Panc1 (cell line): ENCODE results near the gene CLEC9A. TPM values are rescaled to one million over a fixed set of nuclear protein-coding genes. Genes with fewer than 3 reads are reported as not detected.

Experiments
- ATAC-seq: fragments of 200-7000 bp; cut with Tn5 transposase; 2 replicates; pipeline ENCODE4 v1.9.1; 2020; ENCODE audit warnings: mild to moderate bottlenecking, moderate library complexity
- BruUV-seq: library from RNA; stranded (reverse); fragments of 400-500 nt; replicated peaks from 2 replicates; lab custom pipeline; 2021; lab: Mats Ljungman, UMichigan
- CTCF ChIA-PET: fragments of 300-600 bp; sonication (Branson Sonifier 250); formaldehyde crosslinking; loops from one replicate; lab custom pipeline; 2022; ENCODE audit warnings: antibody characterized with exemption; lab: Charles Lee
- POLR2A ChIA-PET: fragments of 300-600 bp; sonication (Branson Sonifier 250); formaldehyde crosslinking; loops from one replicate; lab custom pipeline; 2022; ENCODE audit warnings: antibody characterized with exemption; lab: Charles Lee
- DNase-seq: peaks from one replicate; pipeline ENCODE4 v3.0.0-alpha.2; 2010; ENCODE audit warnings: low read depth, low spot score
- H3K27ac ChIP-seq: 2 replicates; pipeline ENCODE4 v1.5.1; 2011; ENCODE audit warnings: mild to moderate bottlenecking, low read length, inconsistent platforms
- H3K27me3 ChIP-seq: fragments of 200-500 bp; sonication (Bioruptor generic); 2 replicates; pipeline ENCODE4 v1.6.0; 2014; ENCODE audit warnings: low read length, inconsistent platforms; ENCODE audit not compliant: control insufficient read depth, insufficient read depth
- H3K36me3 ChIP-seq: fragments of 200-500 bp; sonication (Bioruptor generic); 2 replicates; pipeline ENCODE4 v1.5.1; 2014; ENCODE audit warnings: inconsistent platforms, mild to moderate bottlenecking, low read length, moderate library complexity; ENCODE audit not compliant: control insufficient read depth, insufficient read depth
- H3K4me1 ChIP-seq: 2 replicates; pipeline ENCODE4 v1.5.1; 2011; ENCODE audit warnings: inconsistent platforms, mild to moderate bottlenecking, low read length, moderate library complexity; ENCODE audit not compliant: control insufficient read depth, insufficient read depth
- H3K4me3 ChIP-seq, 2 experiments: 2 replicates each; pipeline ENCODE4 v1.5.1; 2011 to 2012; ENCODE audit warnings: low read depth in 2 of 2, low read length in 2 of 2, mild to moderate bottlenecking in 2 of 2, inconsistent platforms in 1 of 2, moderate library complexity in 1 of 2
- H3K9me3 ChIP-seq: fragments of 200-500 bp; sonication (Bioruptor generic); 2 replicates; pipeline ENCODE4 v1.5.1; 2014; ENCODE audit warnings: low read depth, mild to moderate bottlenecking, inconsistent platforms, low read length, moderate library complexity; ENCODE audit not compliant: control insufficient read depth, insufficient read depth
- POLR2AphosphoS5 ChIP-seq: IDR thresholded peaks from 2 replicates; pipeline ENCODE4 v1.6.1; 2012; ENCODE audit warnings: mild to moderate bottlenecking, low read depth, low read length, moderate library complexity
- SIN3A ChIP-seq: IDR thresholded peaks from 2 replicates; pipeline ENCODE4 v1.6.1; 2012; ENCODE audit warnings: low read depth, mild to moderate bottlenecking, low read length, moderate library complexity, borderline replicate concordance; ENCODE audit not compliant: insufficient read depth
- TCF7L2 ChIP-seq: IDR thresholded peaks from 2 replicates; pipeline ENCODE4 v1.6.1; 2011; ENCODE audit warnings: mild to moderate bottlenecking, low read depth, low read length, inconsistent platforms
- in situ Hi-C: cut with HindIII; loops from 2 replicates; pipeline ENCODE4 v1.10.0; 2016; ENCODE audit warnings: low sequenced_read_pairs, low pct_unique_long_range_greater_than_20kb
- intact Hi-C: fragments of 100-400 bp; cut with micrococcal nuclease; formaldehyde crosslinking; loops from one replicate; pipeline ENCODE4 v1.10.0; 2022; ENCODE audit not compliant: unreplicated experiment
- total RNA-seq: library from RNA; stranded (reverse); gene quantifications from one replicate; pipeline ENCODE4 v1.2.1, GENCODE V29; 2021; ENCODE audit not compliant: unreplicated experiment
- TF ChIP-seq, protein P1 (sequence below): fragments of 450-650 bp; IDR thresholded peaks from 2 replicates; pipeline ENCODE4 v1.5.1; 2017; ENCODE audit warnings: mild to moderate bottlenecking
- TF ChIP-seq, protein P2 (sequence below), 2 experiments: IDR thresholded peaks; 2 replicates each; pipeline ENCODE4 v1.6.1; 2011 to 2012; ENCODE audit warnings: low read depth in 2 of 2, control low read depth in 1 of 2, low read length in 1 of 2, mild to moderate bottlenecking in 1 of 2, moderate library complexity in 1 of 2; ENCODE audit not compliant: insufficient read depth in 1 of 2

The CLEC9A gene
- total RNA-seq, 1 experiment from 2014 or later, result not detected

DNA sequence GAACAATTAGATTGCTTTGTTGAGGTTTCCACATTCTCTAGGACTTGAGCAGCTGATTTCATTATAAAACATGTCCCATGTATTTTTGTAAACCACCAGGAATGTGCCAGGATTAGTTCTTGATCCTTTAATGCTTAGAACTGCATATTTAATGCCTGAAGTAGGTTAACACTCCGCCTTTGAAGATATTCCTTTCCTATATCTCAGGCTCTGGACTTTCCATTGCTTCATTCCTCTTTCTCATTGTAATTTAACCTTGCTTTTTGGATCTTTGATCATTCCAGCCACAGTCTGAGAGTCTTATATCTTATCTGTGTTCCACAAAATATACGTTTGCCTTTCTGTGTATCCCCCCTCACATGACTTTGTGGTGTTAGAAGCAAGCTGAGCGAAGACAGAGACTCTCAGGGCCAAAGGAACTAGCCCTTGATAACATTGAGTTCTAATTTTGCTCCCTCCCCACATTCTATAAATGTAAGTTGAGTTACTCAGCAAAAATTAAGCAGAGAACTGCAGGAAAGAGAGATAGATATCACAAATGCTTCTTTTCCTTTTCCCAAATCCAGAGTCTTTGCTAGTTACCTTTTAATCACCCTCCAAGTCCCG lies 29.2 kb upstream of the CLEC9A start:
- in situ Hi-C loops (no loop called here), intact Hi-C loops (no loop called here)
- ChIA-PET POLR2A (no interaction called here), CTCF (no interaction called here)
- ATAC-seq, result no peak
- TF ChIP-seq TCF7L2 (no peak), SIN3A (no peak), POLR2AphosphoS5 (no peak)
- TF ChIP-seq, protein P1, sequence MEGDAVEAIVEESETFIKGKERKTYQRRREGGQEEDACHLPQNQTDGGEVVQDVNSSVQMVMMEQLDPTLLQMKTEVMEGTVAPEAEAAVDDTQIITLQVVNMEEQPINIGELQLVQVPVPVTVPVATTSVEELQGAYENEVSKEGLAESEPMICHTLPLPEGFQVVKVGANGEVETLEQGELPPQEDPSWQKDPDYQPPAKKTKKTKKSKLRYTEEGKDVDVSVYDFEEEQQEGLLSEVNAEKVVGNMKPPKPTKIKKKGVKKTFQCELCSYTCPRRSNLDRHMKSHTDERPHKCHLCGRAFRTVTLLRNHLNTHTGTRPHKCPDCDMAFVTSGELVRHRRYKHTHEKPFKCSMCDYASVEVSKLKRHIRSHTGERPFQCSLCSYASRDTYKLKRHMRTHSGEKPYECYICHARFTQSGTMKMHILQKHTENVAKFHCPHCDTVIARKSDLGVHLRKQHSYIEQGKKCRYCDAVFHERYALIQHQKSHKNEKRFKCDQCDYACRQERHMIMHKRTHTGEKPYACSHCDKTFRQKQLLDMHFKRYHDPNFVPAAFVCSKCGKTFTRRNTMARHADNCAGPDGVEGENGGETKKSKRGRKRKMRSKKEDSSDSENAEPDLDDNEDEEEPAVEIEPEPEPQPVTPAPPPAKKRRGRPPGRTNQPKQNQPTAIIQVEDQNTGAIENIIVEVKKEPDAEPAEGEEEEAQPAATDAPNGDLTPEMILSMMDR, result no peak
- TF ChIP-seq, protein P2, sequence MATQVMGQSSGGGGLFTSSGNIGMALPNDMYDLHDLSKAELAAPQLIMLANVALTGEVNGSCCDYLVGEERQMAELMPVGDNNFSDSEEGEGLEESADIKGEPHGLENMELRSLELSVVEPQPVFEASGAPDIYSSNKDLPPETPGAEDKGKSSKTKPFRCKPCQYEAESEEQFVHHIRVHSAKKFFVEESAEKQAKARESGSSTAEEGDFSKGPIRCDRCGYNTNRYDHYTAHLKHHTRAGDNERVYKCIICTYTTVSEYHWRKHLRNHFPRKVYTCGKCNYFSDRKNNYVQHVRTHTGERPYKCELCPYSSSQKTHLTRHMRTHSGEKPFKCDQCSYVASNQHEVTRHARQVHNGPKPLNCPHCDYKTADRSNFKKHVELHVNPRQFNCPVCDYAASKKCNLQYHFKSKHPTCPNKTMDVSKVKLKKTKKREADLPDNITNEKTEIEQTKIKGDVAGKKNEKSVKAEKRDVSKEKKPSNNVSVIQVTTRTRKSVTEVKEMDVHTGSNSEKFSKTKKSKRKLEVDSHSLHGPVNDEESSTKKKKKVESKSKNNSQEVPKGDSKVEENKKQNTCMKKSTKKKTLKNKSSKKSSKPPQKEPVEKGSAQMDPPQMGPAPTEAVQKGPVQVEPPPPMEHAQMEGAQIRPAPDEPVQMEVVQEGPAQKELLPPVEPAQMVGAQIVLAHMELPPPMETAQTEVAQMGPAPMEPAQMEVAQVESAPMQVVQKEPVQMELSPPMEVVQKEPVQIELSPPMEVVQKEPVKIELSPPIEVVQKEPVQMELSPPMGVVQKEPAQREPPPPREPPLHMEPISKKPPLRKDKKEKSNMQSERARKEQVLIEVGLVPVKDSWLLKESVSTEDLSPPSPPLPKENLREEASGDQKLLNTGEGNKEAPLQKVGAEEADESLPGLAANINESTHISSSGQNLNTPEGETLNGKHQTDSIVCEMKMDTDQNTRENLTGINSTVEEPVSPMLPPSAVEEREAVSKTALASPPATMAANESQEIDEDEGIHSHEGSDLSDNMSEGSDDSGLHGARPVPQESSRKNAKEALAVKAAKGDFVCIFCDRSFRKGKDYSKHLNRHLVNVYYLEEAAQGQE (IDR thresholded peaks at IDR 0.05; ENCODE audit: insufficient read depth in 1 of 2, low read depth in 2 of 2, low read length in 1 of 2), result no peak
- no peaks in the 10 kb centered on the region for H3K9me3 ChIP-seq
- H3K27ac ChIP-seq, result no peak overlapping the region
- no peaks in the 10 kb centered on the region for H3K36me3 ChIP-seq
- BruUV-seq, result no TSS peak
- no peak for DNase-seq
- H3K4me3 ChIP-seq, result no peak overlapping the region
- H3K27me3 ChIP-seq, result no peaks in the 10 kb centered on the region
- H3K4me1 ChIP-seq, result no peaks in the 10 kb centered on the region

DNA sequence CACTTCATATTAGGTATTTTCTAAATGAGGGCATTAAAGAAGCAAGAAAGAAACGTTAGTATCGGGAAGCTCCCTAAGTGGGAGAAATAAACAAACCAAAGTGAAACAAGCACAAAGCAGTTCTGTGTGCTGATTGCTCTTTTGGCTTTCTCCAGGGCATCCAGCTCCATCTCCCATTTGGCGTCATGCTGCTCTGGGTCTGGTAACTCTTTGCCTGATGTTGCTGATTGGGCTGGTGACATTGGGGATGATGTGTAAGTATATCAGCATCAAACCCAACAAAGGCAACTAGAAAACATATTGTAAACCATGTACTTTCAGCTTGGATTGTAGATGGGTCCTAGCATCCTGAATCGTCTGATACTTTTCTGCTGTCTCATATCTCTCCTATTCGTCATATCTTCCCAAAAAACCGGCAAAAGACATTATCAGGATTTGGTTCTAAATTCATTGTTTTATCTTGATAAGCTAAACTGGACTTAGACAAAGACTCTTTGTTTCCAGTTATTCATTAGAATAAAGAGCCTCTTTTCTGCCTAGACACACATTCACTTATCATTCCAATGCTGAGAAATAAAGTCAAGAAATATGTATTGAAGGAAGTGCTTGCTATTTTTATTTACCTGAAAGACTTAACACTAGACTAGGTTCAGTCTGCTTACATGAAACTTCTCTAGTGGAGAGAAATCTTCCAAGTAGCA lies 17.7 kb upstream of the CLEC9A start:
- POLR2A ChIA-PET, result no interaction called here
- BruUV-seq, result no TSS peak
- intact Hi-C loops, result loop anchor here (10.0 kb wide), 1 partner anchor 258 kb away; no protein-coding TSS in a partner anchor

More for the DNA sequence above, 17.7 kb upstream of the CLEC9A start:
- Histone ChIP-seq H3K9me3 (no peaks in the 10 kb centered on the region), H3K27me3 (no peaks in the 10 kb centered on the region; the same call in 1 of the 2 replicates), H3K4me1 (no peaks in the 10 kb centered on the region), H3K27ac (no peak overlapping the region), H3K4me3 (no peak overlapping the region), H3K36me3 (no peaks in the 10 kb centered on the region)
- no peak for ATAC-seq
- CTCF ChIA-PET, result no interaction called here
- TF ChIP-seq SIN3A (no peak), TCF7L2 (no peak), POLR2AphosphoS5 (no peak)
- TF ChIP-seq, protein P2 (IDR thresholded peaks at IDR 0.05; ENCODE audit: insufficient read depth in 1 of 2, low read depth in 2 of 2, low read length in 1 of 2), result no peak
- TF ChIP-seq, protein P1, result no peak
- in situ Hi-C loops, result no loop called here
- no peak for DNase-seq
